HepG2 (cell line): ENCODE results near the gene SUPT20HL1. TPM values are rescaled to one million over a fixed set of nuclear protein-coding genes. Genes with fewer than 3 reads are reported as not detected.

Experiments used
- ATAC-seq: fragments of 200-7000 bp; cut with Tn5 transposase; 3 replicates; pipeline ENCODE4 v1.9.1; 2020; ENCODE audit warnings: mild to moderate bottlenecking, moderate library complexity
- BruUV-seq: library from RNA; stranded (reverse); fragments of 400-500 nt; replicated peaks from 2 replicates; lab custom pipeline; 2021; lab: Mats Ljungman, UMichigan
- CTCF ChIA-PET: fragments of 300-600 bp; formaldehyde crosslinking; extraction: SDS; loops from one replicate; lab custom pipeline; 2021; ENCODE audit warnings: low total read pairs, inconsistent platforms, low intra/inter-chr PET ratio; lab: Yijun Ruan, JAX
- POLR2A ChIA-PET: fragments of 350-600 bp; sonication (Branson Sonifier 250); formaldehyde crosslinking; loops from one replicate; lab custom pipeline; 2020; ENCODE audit warnings: antibody characterized with exemption, inconsistent platforms; lab: Yijun Ruan, JAX
- DNase-seq: peaks from one replicate; pipeline ENCODE4 v3.0.0-alpha.2; 2015; ENCODE audit warnings: low spot score
- FAIRE-seq: peaks from 3 replicates; lab custom pipeline; 2011; peaks lifted over from hg19 to GRCh38; lab: Jason Lieb, UNC
- H2AFZ ChIP-seq: one replicate; pipeline ENCODE4 v1.6.1; 2011; ENCODE audit warnings: low read length, inconsistent platforms
- H3K27ac ChIP-seq: fragments of 300-600 bp; 3 replicates; pipeline ENCODE4 v1.8.0; 2011; ENCODE audit warnings: mixed run types, mild to moderate bottlenecking, mixed read lengths, low read length, inconsistent platforms; ENCODE audit not compliant: insufficient read depth; ENCODE audit errors: extremely low read length
- H3K27me3 ChIP-seq, 2 experiments: fragments of 200-600 bp in 1 of 2; 2 replicates in 1 of 2; 3 replicates in 1 of 2; pipeline versions ENCODE4 v1.6.0 to v1.8.0; 2011; ENCODE audit warnings: low read length in 2 of 2, mild to moderate bottlenecking in 2 of 2, moderate library complexity in 2 of 2, inconsistent platforms in 1 of 2; ENCODE audit not compliant: insufficient read depth in 2 of 2, control insufficient read depth in 1 of 2
- H3K36me3 ChIP-seq, 2 experiments: fragments of 200-600 bp in 1 of 2; replicated peaks in 1 of 2; 2 replicates in 1 of 2; 3 replicates in 1 of 2; pipeline versions ENCODE4 v1.5.1 to v1.8.0; 2011; ENCODE audit warnings: low read length in 2 of 2, inconsistent platforms in 1 of 2; ENCODE audit not compliant: insufficient read depth in 2 of 2, control insufficient read depth in 1 of 2
- H3K4me1 ChIP-seq: 2 replicates; pipeline ENCODE4 v1.5.1; 2012; ENCODE audit warnings: low read length, inconsistent platforms; ENCODE audit not compliant: insufficient read depth
- H3K4me2 ChIP-seq: 2 replicates; pipeline ENCODE4 v1.6.0; 2011; ENCODE audit warnings: low read depth, low read length, inconsistent platforms
- H3K4me3 ChIP-seq, 3 experiments: fragments of 200-600 bp in 1 of 3; sonication (generic), shearing (Covaris generic) in 1 of 3; replicated peaks in 1 of 3; 2 replicates each; pipeline ENCODE4 v1.5.1; 2011 to 2016; ENCODE audit warnings: low read length in 3 of 3, inconsistent platforms in 2 of 3, low read depth in 2 of 3, mild to moderate bottlenecking in 2 of 3, control low read depth in 1 of 3, mixed read lengths in 1 of 3; ENCODE audit not compliant: insufficient read depth in 1 of 3
- H3K79me2 ChIP-seq: one replicate; pipeline ENCODE4 v1.6.1; 2011; ENCODE audit warnings: low read length, inconsistent platforms; ENCODE audit not compliant: insufficient read depth
- H3K9ac ChIP-seq: 2 replicates; pipeline ENCODE4 v1.6.0; 2011; ENCODE audit warnings: mild to moderate bottlenecking, low read depth, low read length, inconsistent platforms; ENCODE audit not compliant: insufficient read depth
- H3K9me3 ChIP-seq: 2 replicates; pipeline ENCODE4 v1.5.1; 2012; ENCODE audit warnings: mild to moderate bottlenecking, low read length
- H4K20me1 ChIP-seq: 2 replicates; pipeline ENCODE4 v1.6.0; 2011; ENCODE audit warnings: inconsistent platforms, mild to moderate bottlenecking, low read length, moderate library complexity; ENCODE audit not compliant: insufficient read depth
- E2F5 ChIP-seq: sonication (generic); formaldehyde crosslinking; conservative IDR thresholded peaks from 2 replicates; pipeline ENCODE4 v1.4.0; 2020; ENCODE audit warnings: missing genetic modification reagents
- PAF1 ChIP-seq: IDR thresholded peaks from 2 replicates; pipeline ENCODE4 v1.6.1; 2016; ENCODE audit warnings: missing genetic modification reagents, missing compliant biosample characterization
- PHF20 ChIP-seq: sonication (generic); formaldehyde crosslinking; IDR thresholded peaks from 2 replicates; pipeline ENCODE4 v1.5.0; 2020; ENCODE audit warnings: mild to moderate bottlenecking, missing genetic modification reagents
- RARG ChIP-seq: sonication (generic); formaldehyde crosslinking; IDR thresholded peaks from 2 replicates; pipeline ENCODE4 v1.4.0; 2020; ENCODE audit warnings: low read depth, mild to moderate bottlenecking, missing genetic modification reagents
- SMYD3 ChIP-seq: sonication (generic); formaldehyde crosslinking; IDR thresholded peaks from 2 replicates; pipeline ENCODE4 v1.8.1; 2023; ENCODE audit warnings: mild to moderate bottlenecking, missing genetic modification reagents
- SNRNP70 ChIP-seq: fragments of 200-400 bp; formaldehyde crosslinking; IDR thresholded peaks from 2 replicates; pipeline ENCODE4 v1.6.1; 2017; ENCODE audit warnings: mild to moderate bottlenecking, low read depth, low read length, moderate library complexity
- TP53 ChIP-seq: sonication (generic); formaldehyde crosslinking; conservative IDR thresholded peaks from 2 replicates; pipeline ENCODE4 v1.4.0; 2020; ENCODE audit warnings: missing genetic modification reagents
- ZNF703 ChIP-seq: sonication (generic); formaldehyde crosslinking; IDR thresholded peaks from 2 replicates; pipeline ENCODE4 v1.5.1; 2020; ENCODE audit warnings: missing genetic modification reagents, mild to moderate bottlenecking, moderate library complexity, borderline replicate concordance
- WGBS: methylation state at CpG from one replicate; pipeline ENCODE4 v1.1.6; 2017; ENCODE audit warnings: low lambda C conversion rate; 5-methylcytosine and 5-hydroxymethylcytosine counted together
- in situ Hi-C: cut with HindIII; loops from 2 replicates; pipeline ENCODE4 v1.10.0; 2017; ENCODE audit warnings: low pct_unique_long_range_greater_than_20kb; ENCODE audit not compliant: extremely low pct_ligation_motif_present
- intact Hi-C: fragments of 100-400 bp; cut with micrococcal nuclease; formaldehyde crosslinking; loops from one replicate; pipeline ENCODE4 v1.10.0; 2022; ENCODE audit not compliant: unreplicated experiment
- polyA plus RNA-seq, 8 experiments: library from polyadenylated mRNA; depleted of rRNA in 3 of 8; stranded (reverse) in 7 of 8; unstranded in 1 of 8; fragments of >200 nt; fragmentation: Illumina TruSeq in 4 of 8; extraction: Trizol in 4 of 8; gene quantifications; 2 replicates each; pipeline versions ENCODE4 v1.2.1 to v1.2.3, GENCODE V29; 2011 to 2016; ENCODE audit warnings: low read depth in 4 of 8, missing spikeins in 1 of 8, mixed read lengths in 1 of 8; ENCODE audit not compliant: insufficient read depth in 1 of 8
- total RNA-seq, 5 experiments: library from RNA; depleted of rRNA; stranded (reverse); fragments of >200 nt; fragmentation: Illumina TruSeq; extraction: Trizol; gene quantifications; 2 replicates each; pipeline ENCODE4 v1.2.3, GENCODE V29; 2016; ENCODE audit warnings: low read depth in 1 of 5
- TF ChIP-seq, protein P1 (sequence below): sonication (generic); formaldehyde crosslinking; IDR thresholded peaks from 2 replicates; pipeline ENCODE4 v1.9.0; 2021; ENCODE audit warnings: mild to moderate bottlenecking, missing genetic modification reagents

The SUPT20HL1 gene
- total and polyA plus RNA-seq, 2 of the 13 experiments (the other 11 are each of a cell fraction or from before 2014, with no cell fraction given): not detected

DNA sequence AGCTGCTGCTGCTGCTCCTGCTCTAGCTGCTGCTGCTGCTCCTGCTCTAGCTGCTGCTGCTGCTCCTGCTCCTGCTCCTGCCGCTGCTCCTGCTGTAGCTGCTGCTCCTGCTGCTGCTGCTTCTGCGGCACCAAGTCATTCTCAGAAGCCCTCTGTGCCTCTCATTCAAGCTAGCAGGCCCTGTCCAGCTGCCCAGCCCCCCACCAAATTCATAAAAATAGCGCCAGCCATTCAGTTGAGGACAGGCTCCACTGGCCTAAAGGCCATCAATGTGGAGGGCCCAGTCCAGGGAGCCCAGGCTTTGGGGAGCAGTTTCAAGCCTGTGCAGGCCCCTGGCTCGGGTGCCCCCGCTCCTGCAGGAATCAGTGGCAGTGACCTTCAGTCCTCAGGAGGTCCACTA is 3.9 kb downstream of the SUPT20HL1 start:
- Histone ChIP-seq H4K20me1 (no peaks in the 10 kb centered on the region), H3K79me2 (no peaks in the 10 kb centered on the region), H3K27me3 (no peaks in the 10 kb centered on the region), H3K36me3 (no peaks in the 10 kb centered on the region), H3K27ac (no peak overlapping the region), H3K4me3 (no peak overlapping the region), H3K9me3 (no peaks in the 10 kb centered on the region), H2AFZ (no peak overlapping the region), H3K4me2 (no peak overlapping the region), H3K4me1 (no peaks in the 10 kb centered on the region), H3K9ac (no peak overlapping the region)
- in situ Hi-C loops: no loop called here
- BruUV-seq: no TSS peak
- no peak for FAIRE-seq
- WGBS: 40% methylated on average over 1 of the region's 5 CpGs
- ATAC-seq: peak; percentile 29; the same call in 1 of the 3 replicates
- POLR2A ChIA-PET: no interaction called here
- TF ChIP-seq ZNF703 (CRISPR knock-in tag): no peak
- TF ChIP-seq SNRNP70: no peak
- no peak for TF ChIP-seq SMYD3
- no peak for TF ChIP-seq TP53 (CRISPR knock-in tag)
- TF ChIP-seq PAF1 (CRISPR knock-in tag): no peak
- no peak for TF ChIP-seq PHF20 (CRISPR knock-in tag)
- TF ChIP-seq, protein P1, sequence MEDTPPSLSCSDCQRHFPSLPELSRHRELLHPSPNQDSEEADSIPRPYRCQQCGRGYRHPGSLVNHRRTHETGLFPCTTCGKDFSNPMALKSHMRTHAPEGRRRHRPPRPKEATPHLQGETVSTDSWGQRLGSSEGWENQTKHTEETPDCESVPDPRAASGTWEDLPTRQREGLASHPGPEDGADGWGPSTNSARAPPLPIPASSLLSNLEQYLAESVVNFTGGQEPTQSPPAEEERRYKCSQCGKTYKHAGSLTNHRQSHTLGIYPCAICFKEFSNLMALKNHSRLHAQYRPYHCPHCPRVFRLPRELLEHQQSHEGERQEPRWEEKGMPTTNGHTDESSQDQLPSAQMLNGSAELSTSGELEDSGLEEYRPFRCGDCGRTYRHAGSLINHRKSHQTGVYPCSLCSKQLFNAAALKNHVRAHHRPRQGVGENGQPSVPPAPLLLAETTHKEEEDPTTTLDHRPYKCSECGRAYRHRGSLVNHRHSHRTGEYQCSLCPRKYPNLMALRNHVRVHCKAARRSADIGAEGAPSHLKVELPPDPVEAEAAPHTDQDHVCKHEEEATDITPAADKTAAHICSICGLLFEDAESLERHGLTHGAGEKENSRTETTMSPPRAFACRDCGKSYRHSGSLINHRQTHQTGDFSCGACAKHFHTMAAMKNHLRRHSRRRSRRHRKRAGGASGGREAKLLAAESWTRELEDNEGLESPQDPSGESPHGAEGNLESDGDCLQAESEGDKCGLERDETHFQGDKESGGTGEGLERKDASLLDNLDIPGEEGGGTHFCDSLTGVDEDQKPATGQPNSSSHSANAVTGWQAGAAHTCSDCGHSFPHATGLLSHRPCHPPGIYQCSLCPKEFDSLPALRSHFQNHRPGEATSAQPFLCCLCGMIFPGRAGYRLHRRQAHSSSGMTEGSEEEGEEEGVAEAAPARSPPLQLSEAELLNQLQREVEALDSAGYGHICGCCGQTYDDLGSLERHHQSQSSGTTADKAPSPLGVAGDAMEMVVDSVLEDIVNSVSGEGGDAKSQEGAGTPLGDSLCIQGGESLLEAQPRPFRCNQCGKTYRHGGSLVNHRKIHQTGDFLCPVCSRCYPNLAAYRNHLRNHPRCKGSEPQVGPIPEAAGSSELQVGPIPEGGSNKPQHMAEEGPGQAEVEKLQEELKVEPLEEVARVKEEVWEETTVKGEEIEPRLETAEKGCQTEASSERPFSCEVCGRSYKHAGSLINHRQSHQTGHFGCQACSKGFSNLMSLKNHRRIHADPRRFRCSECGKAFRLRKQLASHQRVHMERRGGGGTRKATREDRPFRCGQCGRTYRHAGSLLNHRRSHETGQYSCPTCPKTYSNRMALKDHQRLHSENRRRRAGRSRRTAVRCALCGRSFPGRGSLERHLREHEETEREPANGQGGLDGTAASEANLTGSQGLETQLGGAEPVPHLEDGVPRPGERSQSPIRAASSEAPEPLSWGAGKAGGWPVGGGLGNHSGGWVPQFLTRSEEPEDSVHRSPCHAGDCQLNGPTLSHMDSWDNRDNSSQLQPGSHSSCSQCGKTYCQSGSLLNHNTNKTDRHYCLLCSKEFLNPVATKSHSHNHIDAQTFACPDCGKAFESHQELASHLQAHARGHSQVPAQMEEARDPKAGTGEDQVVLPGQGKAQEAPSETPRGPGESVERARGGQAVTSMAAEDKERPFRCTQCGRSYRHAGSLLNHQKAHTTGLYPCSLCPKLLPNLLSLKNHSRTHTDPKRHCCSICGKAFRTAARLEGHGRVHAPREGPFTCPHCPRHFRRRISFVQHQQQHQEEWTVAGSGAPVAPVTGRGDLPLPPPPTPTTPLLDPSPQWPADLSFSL (CRISPR knock-in tag): no peak
- TF ChIP-seq RARG (CRISPR knock-in tag): no peak
- TF ChIP-seq E2F5: no peak
- DNase-seq: no peak
- CTCF ChIA-PET: no interaction called here
- intact Hi-C loops: no loop called here
